GM21786 (cell line): ENCODE measurements around the gene SND1.

Source experiments
- ATAC-seq: cut with Tn5 transposase; IDR thresholded peaks from one replicate; pipeline ENCODE4 v1.9.1; 2021; ENCODE audit not compliant: unreplicated experiment

The SND1 gene

GRCh38 chr7:127798769-127799372 lies 146.9 kb downstream of the SND1 start:
- no peak for ATAC-seq

GRCh38 chr7:127799535-127800305 lies 147.7 kb downstream of the SND1 start:
- no peak for ATAC-seq

- ATAC-seq, result no peak
Observed at GRCh38 chr7:127802845-127803244, 150.9 kb downstream of the SND1 start.

GRCh38 chr7:127803626-127804025 lies 151.6 kb downstream of the SND1 start:
- ATAC-seq, result no peak

- no peak for ATAC-seq
Observed at GRCh38 chr7:127807340-127807739, 155.3 kb downstream of the SND1 start.

- ATAC-seq, result no peak
Observed at GRCh38 chr7:127807829-127808228, 155.8 kb downstream of the SND1 start.

- ATAC-seq, result no peak
Observed at GRCh38 chr7:127809261-127809702, 157.3 kb downstream of the SND1 start.

- no peak for ATAC-seq
Observed at GRCh38 chr7:127810113-127810512, 158.1 kb downstream of the SND1 start.

- ATAC-seq, result no peak
Observed at GRCh38 chr7:127810696-127811660, 159.0 kb downstream of the SND1 start.

GRCh38 chr7:127812540-127812939 lies 160.5 kb downstream of the SND1 start:
- no peak for ATAC-seq

GRCh38 chr7:127813991-127814541 lies 162.1 kb downstream of the SND1 start:
- ATAC-seq, result no peak

- ATAC-seq, result no peak
Observed at GRCh38 chr7:127815631-127816145, 163.7 kb downstream of the SND1 start.

- ATAC-seq, result no peak
Observed at GRCh38 chr7:127816354-127817190, 164.6 kb downstream of the SND1 start.

- no peak for ATAC-seq
Observed at GRCh38 chr7:127817466-127817865, 165.5 kb downstream of the SND1 start.

GRCh38 chr7:127818306-127818705 lies 166.3 kb downstream of the SND1 start:
- no peak for ATAC-seq

GRCh38 chr7:127819975-127820731 lies 168.2 kb downstream of the SND1 start:
- no peak for ATAC-seq

GRCh38 chr7:127820732-127821085 lies 168.7 kb downstream of the SND1 start:
- no peak for ATAC-seq

- no peak for ATAC-seq
Observed at GRCh38 chr7:127821146-127821545, 169.2 kb downstream of the SND1 start.

- no peak for ATAC-seq
Observed at GRCh38 chr7:127822822-127823508, 171.0 kb downstream of the SND1 start.
